SU-DHL-6 (cell line): ENCODE data around the gene GRIK2.

Source experiments
- EZH2phosphoT487 ChIP-seq: fragments of 200-600 bp; sonication (generic), shearing (Covaris generic); conservative IDR thresholded peaks from 2 replicates; pipeline ENCODE4 v1.6.1; 2018; ENCODE audit warnings: mild to moderate bottlenecking, antibody characterized with exemption, low read length, moderate library complexity, mixed read lengths
- TF ChIP-seq, protein P1 (sequence below): fragments of 200-600 bp; sonication (generic); IDR thresholded peaks from one replicate; pipeline ENCODE4 v1.5.1; 2017; ENCODE audit warnings: antibody characterized with exemption, mild to moderate bottlenecking, low read length, moderate library complexity; ENCODE audit not compliant: insufficient read depth, poor library complexity, severe bottlenecking

DNA sequence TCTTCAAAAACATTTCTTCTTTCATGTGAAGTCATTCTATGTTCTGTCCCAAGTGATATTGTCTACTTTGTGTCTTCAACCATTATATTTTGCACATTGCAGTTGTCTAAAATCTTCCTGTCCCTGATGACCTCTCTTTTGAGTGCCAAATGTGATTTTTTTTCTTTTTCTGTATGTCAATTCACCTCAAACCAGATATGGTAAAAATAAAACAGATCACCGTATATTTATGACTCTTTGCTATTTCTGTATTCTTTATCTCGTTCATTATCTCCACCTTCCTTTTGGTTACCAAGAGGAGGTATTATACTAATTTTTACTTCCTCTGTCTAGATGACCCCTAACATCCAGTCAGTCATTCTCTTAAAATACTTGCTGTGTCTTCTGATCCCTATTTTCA is 165.2 kb downstream of the GRIK2 start:
- TF ChIP-seq, protein P1, sequence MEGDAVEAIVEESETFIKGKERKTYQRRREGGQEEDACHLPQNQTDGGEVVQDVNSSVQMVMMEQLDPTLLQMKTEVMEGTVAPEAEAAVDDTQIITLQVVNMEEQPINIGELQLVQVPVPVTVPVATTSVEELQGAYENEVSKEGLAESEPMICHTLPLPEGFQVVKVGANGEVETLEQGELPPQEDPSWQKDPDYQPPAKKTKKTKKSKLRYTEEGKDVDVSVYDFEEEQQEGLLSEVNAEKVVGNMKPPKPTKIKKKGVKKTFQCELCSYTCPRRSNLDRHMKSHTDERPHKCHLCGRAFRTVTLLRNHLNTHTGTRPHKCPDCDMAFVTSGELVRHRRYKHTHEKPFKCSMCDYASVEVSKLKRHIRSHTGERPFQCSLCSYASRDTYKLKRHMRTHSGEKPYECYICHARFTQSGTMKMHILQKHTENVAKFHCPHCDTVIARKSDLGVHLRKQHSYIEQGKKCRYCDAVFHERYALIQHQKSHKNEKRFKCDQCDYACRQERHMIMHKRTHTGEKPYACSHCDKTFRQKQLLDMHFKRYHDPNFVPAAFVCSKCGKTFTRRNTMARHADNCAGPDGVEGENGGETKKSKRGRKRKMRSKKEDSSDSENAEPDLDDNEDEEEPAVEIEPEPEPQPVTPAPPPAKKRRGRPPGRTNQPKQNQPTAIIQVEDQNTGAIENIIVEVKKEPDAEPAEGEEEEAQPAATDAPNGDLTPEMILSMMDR = no peak
- no peak for TF ChIP-seq EZH2phosphoT487
